Loucy (cell line): ENCODE results near the gene GPC1.

ENCODE experiments used
- EZH2phosphoT487 ChIP-seq: fragments of 200-600 bp; IDR thresholded peaks from 2 replicates; pipeline ENCODE4 v1.6.1; 2018; ENCODE audit warnings: antibody characterized with exemption, mild to moderate bottlenecking, moderate library complexity, borderline replicate concordance
- TF ChIP-seq, protein P1 (sequence below): fragments of 200-600 bp; sonication (generic); conservative IDR thresholded peaks from 2 replicates; pipeline ENCODE4 v1.5.1; 2014; ENCODE audit warnings: mild to moderate bottlenecking, antibody characterized with exemption, low read length

DNA sequence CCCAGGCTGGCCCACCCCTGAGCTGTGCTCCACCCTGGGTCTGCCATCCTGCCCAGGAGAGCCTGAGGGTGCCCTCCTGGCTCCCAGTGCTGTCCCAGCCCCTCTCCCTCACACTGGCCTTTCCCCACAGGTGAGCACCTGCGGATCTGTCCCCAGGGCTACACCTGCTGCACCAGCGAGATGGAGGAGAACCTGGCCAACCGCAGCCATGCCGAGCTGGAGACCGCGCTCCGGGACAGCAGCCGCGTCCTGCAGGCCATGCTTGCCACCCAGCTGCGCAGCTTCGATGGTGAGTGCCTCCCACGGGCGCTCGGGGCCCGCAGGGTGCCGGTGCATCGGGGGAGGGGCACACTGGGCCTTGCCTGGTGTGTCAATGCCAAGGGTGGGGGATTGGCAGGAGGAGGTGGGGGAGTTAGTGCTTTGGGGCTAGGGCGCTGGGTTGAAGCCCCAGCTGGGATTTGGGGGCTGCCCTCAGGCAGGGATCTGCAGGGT is 23.5 kb downstream of the GPC1 start:
- TF ChIP-seq EZH2phosphoT487 = no peak
- TF ChIP-seq, protein P1, sequence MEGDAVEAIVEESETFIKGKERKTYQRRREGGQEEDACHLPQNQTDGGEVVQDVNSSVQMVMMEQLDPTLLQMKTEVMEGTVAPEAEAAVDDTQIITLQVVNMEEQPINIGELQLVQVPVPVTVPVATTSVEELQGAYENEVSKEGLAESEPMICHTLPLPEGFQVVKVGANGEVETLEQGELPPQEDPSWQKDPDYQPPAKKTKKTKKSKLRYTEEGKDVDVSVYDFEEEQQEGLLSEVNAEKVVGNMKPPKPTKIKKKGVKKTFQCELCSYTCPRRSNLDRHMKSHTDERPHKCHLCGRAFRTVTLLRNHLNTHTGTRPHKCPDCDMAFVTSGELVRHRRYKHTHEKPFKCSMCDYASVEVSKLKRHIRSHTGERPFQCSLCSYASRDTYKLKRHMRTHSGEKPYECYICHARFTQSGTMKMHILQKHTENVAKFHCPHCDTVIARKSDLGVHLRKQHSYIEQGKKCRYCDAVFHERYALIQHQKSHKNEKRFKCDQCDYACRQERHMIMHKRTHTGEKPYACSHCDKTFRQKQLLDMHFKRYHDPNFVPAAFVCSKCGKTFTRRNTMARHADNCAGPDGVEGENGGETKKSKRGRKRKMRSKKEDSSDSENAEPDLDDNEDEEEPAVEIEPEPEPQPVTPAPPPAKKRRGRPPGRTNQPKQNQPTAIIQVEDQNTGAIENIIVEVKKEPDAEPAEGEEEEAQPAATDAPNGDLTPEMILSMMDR = no peak
